Endothelial cell of umbilical vein (primary cell): Measurements from ENCODE around the gene NANOS3. TPM values are rescaled to one million over a fixed set of nuclear protein-coding genes. Genes with fewer than 3 reads are reported as not detected.

ENCODE experiments used
- BruUV-seq: library from RNA; stranded (reverse); fragments of 400-500 nt; replicated peaks from 2 replicates; lab custom pipeline; 2021; lab: Mats Ljungman, UMichigan
- CTCF ChIA-PET: fragments of 300-600, 350-600 bp; sonication (Branson Sonifier 250); formaldehyde crosslinking; loops from one replicate; lab custom pipeline; 2021; ENCODE audit warnings: antibody characterized with exemption, inconsistent platforms; lab: Charles Lee
- POLR2A ChIA-PET: fragments of 300-600, 350-600 bp; sonication (Branson Sonifier 250); formaldehyde crosslinking; loops from one replicate; lab custom pipeline; 2021; ENCODE audit warnings: antibody characterized with exemption, inconsistent platforms; lab: Charles Lee
- DNase-seq: peaks from one replicate; pipeline ENCODE4 v3.0.0-alpha.2; 2011; ENCODE audit warnings: low read depth, low spot score
- FAIRE-seq: peaks from 2 replicates; lab custom pipeline; 2011; peaks lifted over from hg19 to GRCh38; lab: Jason Lieb, UNC
- H2AFZ ChIP-seq: 2 replicates; pipeline ENCODE4 v1.6.0; 2012; ENCODE audit warnings: low read depth, low read length, control low read depth, inconsistent platforms
- H3K27ac ChIP-seq: 2 replicates; pipeline ENCODE4 v1.5.1; 2011; ENCODE audit warnings: low read depth, mild to moderate bottlenecking, control low read depth, low read length, moderate library complexity; ENCODE audit not compliant: insufficient read depth
- H3K27me3 ChIP-seq, 2 experiments: 2 replicates each; pipeline versions ENCODE4 v1.6.0 to v1.6.1; 2011; ENCODE audit warnings: low read length in 2 of 2, mixed read lengths in 1 of 2; ENCODE audit not compliant: control insufficient read depth in 2 of 2, insufficient read depth in 2 of 2
- H3K36me3 ChIP-seq, 2 experiments: 2 replicates in 1 of 2; 3 replicates in 1 of 2; pipeline ENCODE4 v1.5.1; 2011; ENCODE audit warnings: low read length in 2 of 2, mild to moderate bottlenecking in 1 of 2, moderate library complexity in 1 of 2; ENCODE audit not compliant: control insufficient read depth in 2 of 2, insufficient read depth in 2 of 2; ENCODE audit errors: extremely low read depth in 1 of 2
- H3K4me1 ChIP-seq: 3 replicates; pipeline ENCODE4 v1.5.1; 2011; ENCODE audit warnings: mild to moderate bottlenecking, low read length; ENCODE audit not compliant: control insufficient read depth, insufficient read depth; ENCODE audit errors: extremely low read depth
- H3K4me2 ChIP-seq: 2 replicates; pipeline ENCODE4 v1.6.1; 2011; ENCODE audit warnings: low read length, control low read depth, mixed read lengths; ENCODE audit not compliant: insufficient read depth
- H3K4me3 ChIP-seq, 3 experiments: fragments of 200-600 bp in 1 of 3; sonication (generic), shearing (Covaris generic) in 1 of 3; replicated peaks in 1 of 3; 2 replicates each; pipeline ENCODE4 v1.5.1; 2011 to 2016; ENCODE audit warnings: control low read depth in 3 of 3, low read length in 3 of 3, mild to moderate bottlenecking in 2 of 3, inconsistent platforms in 1 of 3, low read depth in 1 of 3, moderate library complexity in 1 of 3; ENCODE audit not compliant: insufficient read depth in 1 of 3
- H3K79me2 ChIP-seq: 2 replicates; pipeline ENCODE4 v1.6.0; 2012; ENCODE audit warnings: low read length, inconsistent platforms; ENCODE audit not compliant: control insufficient read depth, insufficient read depth
- H3K9ac ChIP-seq: replicated peaks from 2 replicates; pipeline ENCODE3; 2011; ENCODE audit warnings: low read length, control low read depth; ENCODE audit not compliant: insufficient read depth; ENCODE audit errors: extremely low read depth
- H3K9me1 ChIP-seq: replicated peaks from 3 replicates; pipeline ENCODE4 v1.6.0; 2011; ENCODE audit warnings: mild to moderate bottlenecking, low read length; ENCODE audit not compliant: control insufficient read depth, insufficient read depth; ENCODE audit errors: extremely low read depth
- H3K9me3 ChIP-seq: replicated peaks from 2 replicates; pipeline ENCODE4 v1.5.1; 2012; ENCODE audit warnings: low read length, inconsistent platforms; ENCODE audit not compliant: control insufficient read depth, insufficient read depth
- H4K20me1 ChIP-seq: replicated peaks from 2 replicates; pipeline ENCODE3; 2011; ENCODE audit warnings: mild to moderate bottlenecking, low read length; ENCODE audit not compliant: control insufficient read depth, insufficient read depth; ENCODE audit errors: extremely low read depth
- EZH2 ChIP-seq: IDR thresholded peaks from 2 replicates; pipeline ENCODE4 v1.6.1; 2012; ENCODE audit warnings: borderline replicate concordance, low read depth, mild to moderate bottlenecking, moderate library complexity, low read length, inconsistent platforms; ENCODE audit not compliant: severe bottlenecking
- FOS ChIP-seq: IDR thresholded peaks from 2 replicates; pipeline ENCODE4 v1.6.1; 2011; ENCODE audit warnings: mild to moderate bottlenecking, low read length, moderate library complexity, borderline replicate concordance; ENCODE audit not compliant: insufficient read depth
- GATA2 ChIP-seq: IDR thresholded peaks from 2 replicates; pipeline ENCODE4 v1.7.0; 2011; ENCODE audit warnings: low read depth, mild to moderate bottlenecking, moderate library complexity, mixed read lengths, low read length; ENCODE audit not compliant: insufficient read length, insufficient read depth
- JUN ChIP-seq: IDR thresholded peaks from 2 replicates; pipeline ENCODE4 v1.6.1; 2011; ENCODE audit warnings: borderline replicate concordance, low read depth; ENCODE audit not compliant: insufficient read length, insufficient read depth
- MYC ChIP-seq: IDR thresholded peaks from one replicate; pipeline ENCODE4 v1.6.1; 2011; ENCODE audit warnings: mild to moderate bottlenecking, low read depth, low read length
- POLR2A ChIP-seq: IDR thresholded peaks from 2 replicates; pipeline ENCODE4 v1.6.1; 2012; ENCODE audit warnings: low read depth, mild to moderate bottlenecking, control low read depth, low read length
- POLR2AphosphoS5 ChIP-seq: IDR thresholded peaks from 2 replicates; pipeline ENCODE4 v1.6.1; 2012; ENCODE audit warnings: low read depth, mild to moderate bottlenecking, control low read depth, low read length, moderate library complexity; ENCODE audit not compliant: insufficient read depth
- dilution Hi-C: fragments of 300-500 bp; cut with MboI; formaldehyde crosslinking; loops from one replicate; pipeline ENCODE4 v1.15.0; 2019; ENCODE audit warnings: low sequenced_read_pairs; ENCODE audit not compliant: extremely low pct_ligation_motif_present
- intact Hi-C: fragments of 100-400 bp; cut with micrococcal nuclease; formaldehyde crosslinking; loops from one replicate; pipeline ENCODE4 v1.10.0; 2022
- polyA plus RNA-seq, 4 experiments: library from polyadenylated mRNA; depleted of rRNA in 3 of 4; stranded (reverse) in 3 of 4; unstranded in 1 of 4; fragments of >200 nt; gene quantifications; 2 replicates each; pipeline versions ENCODE4 v1.2.1 to v1.2.3, GENCODE V29; 2011 to 2012; ENCODE audit warnings: missing spikeins in 1 of 4
- total RNA-seq: library from RNA; stranded (reverse); gene quantifications from 2 replicates; pipeline ENCODE4 v1.2.3, GENCODE V29; 2021
- TF ChIP-seq, protein P1 (sequence below): IDR thresholded peaks from 2 replicates; pipeline ENCODE4 v1.6.1; 2011; ENCODE audit not compliant: insufficient read depth, insufficient read length
- TF ChIP-seq, protein P2 (sequence below), 2 donors: IDR thresholded peaks; 1 replicate in 1 of 2; 2 replicates in 1 of 2; pipeline ENCODE4 v1.5.1; 2011; ENCODE audit warnings: low read length in 2 of 2, mild to moderate bottlenecking in 2 of 2, moderate library complexity in 2 of 2, control low read depth in 1 of 2, inconsistent platforms in 1 of 2, low read depth in 1 of 2; ENCODE audit not compliant: insufficient read depth in 1 of 2; ENCODE audit errors: extremely low read depth in 1 of 2

The NANOS3 gene
- total and polyA plus RNA-seq, 2 donors (not counting 3 experiments of a cell fraction or from before 2014, with no cell fraction given) = 1.0 to 4.4 TPM

DNA sequence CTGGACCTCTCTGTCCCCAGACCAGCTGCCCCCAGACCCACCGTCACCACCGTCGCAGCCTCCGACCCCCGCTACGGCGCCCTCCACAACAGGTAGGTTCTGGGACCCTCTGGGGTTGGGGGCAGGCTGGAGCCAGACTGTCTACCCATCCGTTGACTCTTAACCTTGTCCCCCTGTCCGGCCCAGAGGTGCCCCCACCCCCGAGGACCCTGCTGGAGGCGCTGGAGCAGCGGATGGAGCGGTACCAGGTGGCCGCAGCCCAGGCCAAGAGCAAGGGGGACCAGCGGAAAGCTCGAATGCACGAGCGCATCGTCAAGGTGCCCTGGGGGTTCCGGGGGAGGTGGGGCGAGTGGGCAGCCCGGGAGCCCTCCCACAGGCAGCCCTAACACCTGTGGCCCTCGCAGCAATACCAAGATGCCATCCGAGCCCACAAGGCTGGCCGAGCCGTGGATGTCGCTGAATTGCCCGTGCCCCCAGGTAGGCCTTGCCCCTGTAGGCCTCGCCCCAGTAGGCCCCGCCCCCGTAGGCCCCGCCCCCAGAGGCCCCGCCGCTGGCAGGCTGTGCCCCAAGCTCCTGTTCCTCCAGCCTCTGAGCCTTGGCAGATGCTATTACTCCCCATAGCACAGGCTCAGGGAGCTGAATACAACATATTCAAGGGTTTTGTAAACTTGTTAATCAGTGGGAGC is 41.9 kb downstream of the NANOS3 start:
- H3K4me1 ChIP-seq = no peaks in the 10 kb centered on the region
- BruUV-seq = no TSS peak
- DNase-seq (no peak), FAIRE-seq (no peak)
- ChIA-PET POLR2A (no interaction called here), CTCF (interaction anchor here (1.0 to 1.1 kb wide), 2 partner anchors 8 to 9 kb away, joined by 3 read pairs; no protein-coding TSS in a partner anchor)
- H3K9ac ChIP-seq = no peak overlapping the region
- no peak overlapping the region for H3K4me2 ChIP-seq
- no peak overlapping the region for H2AFZ ChIP-seq
- H3K4me3 ChIP-seq = no peak overlapping the region
- no peaks in the 10 kb centered on the region for H3K27me3 ChIP-seq
- H3K9me3 ChIP-seq = no peaks in the 10 kb centered on the region
- no peaks in the 10 kb centered on the region for H3K9me1 ChIP-seq
- peaks cover 5 to 30% of the 10 kb centered on the region in 2 experiments for H3K36me3 ChIP-seq
- intact Hi-C loops (no loop called here), dilution Hi-C loops (no loop called here)
- no peaks in the 10 kb centered on the region for H4K20me1 ChIP-seq
- TF ChIP-seq, protein P1, sequence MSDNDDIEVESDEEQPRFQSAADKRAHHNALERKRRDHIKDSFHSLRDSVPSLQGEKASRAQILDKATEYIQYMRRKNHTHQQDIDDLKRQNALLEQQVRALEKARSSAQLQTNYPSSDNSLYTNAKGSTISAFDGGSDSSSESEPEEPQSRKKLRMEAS = no peak
- TF ChIP-seq POLR2AphosphoS5 (no peak), POLR2A (no peak), GATA2 (no peak), EZH2 (no peak), JUN (no peak), MYC (no peak), FOS (no peak)
- TF ChIP-seq, protein P2, sequence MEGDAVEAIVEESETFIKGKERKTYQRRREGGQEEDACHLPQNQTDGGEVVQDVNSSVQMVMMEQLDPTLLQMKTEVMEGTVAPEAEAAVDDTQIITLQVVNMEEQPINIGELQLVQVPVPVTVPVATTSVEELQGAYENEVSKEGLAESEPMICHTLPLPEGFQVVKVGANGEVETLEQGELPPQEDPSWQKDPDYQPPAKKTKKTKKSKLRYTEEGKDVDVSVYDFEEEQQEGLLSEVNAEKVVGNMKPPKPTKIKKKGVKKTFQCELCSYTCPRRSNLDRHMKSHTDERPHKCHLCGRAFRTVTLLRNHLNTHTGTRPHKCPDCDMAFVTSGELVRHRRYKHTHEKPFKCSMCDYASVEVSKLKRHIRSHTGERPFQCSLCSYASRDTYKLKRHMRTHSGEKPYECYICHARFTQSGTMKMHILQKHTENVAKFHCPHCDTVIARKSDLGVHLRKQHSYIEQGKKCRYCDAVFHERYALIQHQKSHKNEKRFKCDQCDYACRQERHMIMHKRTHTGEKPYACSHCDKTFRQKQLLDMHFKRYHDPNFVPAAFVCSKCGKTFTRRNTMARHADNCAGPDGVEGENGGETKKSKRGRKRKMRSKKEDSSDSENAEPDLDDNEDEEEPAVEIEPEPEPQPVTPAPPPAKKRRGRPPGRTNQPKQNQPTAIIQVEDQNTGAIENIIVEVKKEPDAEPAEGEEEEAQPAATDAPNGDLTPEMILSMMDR (IDR thresholded peaks at IDR 0.05; ENCODE audit: extremely low read depth in 1 of 2, insufficient read depth in 1 of 2, low read depth in 1 of 2, low read length in 2 of 2) = no peak
- no peaks in the 10 kb centered on the region for H3K79me2 ChIP-seq
- H3K27ac ChIP-seq = no peak overlapping the region
